ENCODE data around the gene CDKN2B-AS1.

- TF ChIP-seq CTCF (IDR thresholded peaks at IDR 0.05), result no peak
- no peak for TF ChIP-seq EP300 (IDR thresholded peaks at IDR 0.05)
- no peak for TF ChIP-seq POLR2A (IDR thresholded peaks at IDR 0.05)
- no peak for TF ChIP-seq POLR2AphosphoS5 (IDR thresholded peaks at IDR 0.05)
Observed at GRCh38 chr9:22136461-22137096, 142.0 kb downstream of the CDKN2B-AS1 start.

Measured in sigmoid colon (tissue), 4 donors.